Measurements from ENCODE around the gene SRC. TPM values are rescaled to one million over a fixed set of nuclear protein-coding genes. Genes with fewer than 3 reads are reported as not detected.
A peak's percentile ranks its signal among the peaks of the same experiment; 100 is the strongest.

The SRC gene
- polyA plus RNA-seq, 1 of the 3 experiments (the other 2 are of a cell fraction), result 23.8 TPM

GRCh38 chr20:37385176-37385575, 39.2 kb downstream of the SRC start:
- peak; percentile 32 for DNase-seq
- POLR2A ChIA-PET, result interaction anchor here (0.6 to 1.1 kb wide), 3 partner anchors 26 to 110 kb away, joined by 3 to 4 read pairs (median 4); partner anchors contain the start of gene MANBAL
- Histone ChIP-seq H3F3A (replicated peaks; ENCODE audit: insufficient read depth) (peaks cover 6% of the 10 kb centered on the region), H3K9me3 (no peaks in the 10 kb centered on the region), H3K36me3 (replicated peaks in 1 of 2; ENCODE audit: control insufficient read depth in 1 of 2, insufficient read depth in 2 of 2, low read length in 1 of 2) (peaks cover 9 to 26% of the 10 kb centered on the region in 2 experiments), H3K9ac (no peak overlapping the region), H2AFZ (ENCODE audit: low read depth) (no peak overlapping the region), H3K4me2 (no peak overlapping the region), H3K4me1 (ENCODE audit: control insufficient read depth in 1 of 2, insufficient read depth in 2 of 2, low read depth in 1 of 2, low read length in 1 of 2) (peaks cover 0 to 18% of the 10 kb centered on the region in 2 experiments; a peak in 1 of 4 replicates), H3K4me3 (ENCODE audit: low read depth in 2 of 2, low read length in 1 of 2) (no peak overlapping the region), H4K20me1 (ENCODE audit: insufficient read depth) (no peaks in the 10 kb centered on the region), H3K79me2 (ENCODE audit: insufficient read depth) (no peaks in the 10 kb centered on the region), H3K9me2 (no peaks in the 10 kb centered on the region), H3K27ac (ENCODE audit: low read depth in 2 of 2, low read length in 1 of 2) (peak overlapping the region in 1 of 2 experiments; percentile 77; a peak in 2 of 4 replicates), H3K27me3 (ENCODE audit: insufficient read depth) (no peaks in the 10 kb centered on the region)
- TF ChIP-seq FOXJ3 (CRISPR knock-in tag; IDR thresholded peaks at IDR 0.05), result no peak
- no peak for TF ChIP-seq RXRA (IDR thresholded peaks at IDR 0.05; ENCODE audit: borderline replicate concordance, low read depth)
- TF ChIP-seq TCF12 (IDR thresholded peaks at IDR 0.05), result no peak
- no peak for TF ChIP-seq PBX3 (IDR thresholded peaks at IDR 0.05)
- no peak for TF ChIP-seq ZBTB33 (IDR thresholded peaks at IDR 0.05; ENCODE audit: borderline replicate concordance, low read depth)
- no peak for TF ChIP-seq SIN3A (IDR thresholded peaks at IDR 0.05; ENCODE audit: borderline replicate concordance, low read depth, low read length)
- TF ChIP-seq IRF3 (IDR thresholded peaks at IDR 0.05; ENCODE audit: low read depth, low read length), result no peak
- TF ChIP-seq FOSL2 (IDR thresholded peaks at IDR 0.05; ENCODE audit: borderline replicate concordance, low read depth), result no peak
- CTCF ChIA-PET, result interaction anchor here (0.6 to 3.5 kb wide), 38 partner anchors 10 to 202 kb away, joined by 3 to 48 read pairs (median 5); no protein-coding TSS in a partner anchor
- 91% methylated on average over 17 of the region's 17 CpGs for WGBS (ENCODE audit: low lambda C conversion rate)

GRCh38 chr20:37385659-37386504, 39.9 kb downstream of the SRC start:
- no peaks in the 10 kb centered on the region for H3K27me3 ChIP-seq (ENCODE audit: insufficient read depth)
- no peak overlapping the region for H2AFZ ChIP-seq (ENCODE audit: low read depth)
- ChIA-PET POLR2A (interaction anchor here (1.1 kb wide), 1 partner anchor 27 kb away, joined by 4 read pairs; no protein-coding TSS in a partner anchor), CTCF (interaction anchor here (0.7 to 3.5 kb wide), 30 partner anchors 9 to 203 kb away, joined by 3 to 48 read pairs (median 5); no protein-coding TSS in a partner anchor)
- H3K9me2 ChIP-seq, result no peaks in the 10 kb centered on the region
- no peak overlapping the region for H3K4me2 ChIP-seq
- H3K36me3 ChIP-seq (replicated peaks in 1 of 2; ENCODE audit: control insufficient read depth in 1 of 2, insufficient read depth in 2 of 2, low read length in 1 of 2), result peaks cover 12 to 24% of the 10 kb centered on the region in 2 experiments
- no peaks in the 10 kb centered on the region for H3K9me3 ChIP-seq
- no peak overlapping the region for H3K9ac ChIP-seq
- 94% methylated on average over 15 of the region's 25 CpGs for WGBS (ENCODE audit: low lambda C conversion rate)
- H3K4me3 ChIP-seq (ENCODE audit: low read depth in 2 of 2, low read length in 1 of 2), result no peak overlapping the region
- no peak for TF ChIP-seq PBX3 (IDR thresholded peaks at IDR 0.05)
- TF ChIP-seq NFIC (IDR thresholded peaks at IDR 0.05; ENCODE audit: borderline replicate concordance), result no peak
- no peak for TF ChIP-seq MAX (IDR thresholded peaks at IDR 0.05; ENCODE audit: low read depth)
- TF ChIP-seq NRF1 (IDR thresholded peaks at IDR 0.05; ENCODE audit: low read depth, low read length), result no peak
- TF ChIP-seq RXRA (IDR thresholded peaks at IDR 0.05; ENCODE audit: borderline replicate concordance, low read depth), result no peak
- no peak for TF ChIP-seq TEAD4 (IDR thresholded peaks at IDR 0.05; ENCODE audit: borderline replicate concordance, insufficient read depth)
- no peak for TF ChIP-seq RCOR1 (IDR thresholded peaks at IDR 0.05; ENCODE audit: low read length)
- TF ChIP-seq JUND (IDR thresholded peaks at IDR 0.05), result no peak
- no peak for TF ChIP-seq SIN3A (IDR thresholded peaks at IDR 0.05; ENCODE audit: borderline replicate concordance, low read depth, low read length)
- H3K4me1 ChIP-seq (ENCODE audit: control insufficient read depth in 1 of 2, insufficient read depth in 2 of 2, low read depth in 1 of 2, low read length in 1 of 2), result peaks cover 0 to 18% of the 10 kb centered on the region in 2 experiments; a peak in 1 of 4 replicates
- no peaks in the 10 kb centered on the region for H4K20me1 ChIP-seq (ENCODE audit: insufficient read depth)
- peak; percentile 18 for DNase-seq
- H3K79me2 ChIP-seq (ENCODE audit: insufficient read depth), result no peaks in the 10 kb centered on the region
- H3F3A ChIP-seq (replicated peaks; ENCODE audit: insufficient read depth), result peaks cover under 1% of the 10 kb centered on the region
- peak overlapping the region in 1 of 2 experiments; percentile 77; a peak in 2 of 4 replicates for H3K27ac ChIP-seq (ENCODE audit: low read depth in 2 of 2, low read length in 1 of 2)

Data from SK-N-SH (cell line).